IPS-20b (cell line): ENCODE data around the gene CRIM1.

Experiments
- H3K27ac ChIP-seq: one replicate; pipeline ENCODE4 v1.5.1; 2013; ENCODE audit warnings: low read length
- H3K27me3 ChIP-seq: 2 replicates; pipeline ENCODE4 v1.6.1; 2013; ENCODE audit warnings: mild to moderate bottlenecking, low read length, inconsistent platforms; ENCODE audit not compliant: insufficient read depth
- H3K36me3 ChIP-seq: 2 replicates; pipeline ENCODE4 v1.6.1; 2013; ENCODE audit warnings: low read depth, mild to moderate bottlenecking, inconsistent platforms, low read length, moderate library complexity; ENCODE audit not compliant: insufficient read depth
- H3K4me1 ChIP-seq: 2 replicates; pipeline ENCODE4 v1.6.1; 2013; ENCODE audit warnings: mild to moderate bottlenecking, control low read depth, inconsistent platforms, low read length, moderate library complexity; ENCODE audit not compliant: insufficient read depth
- H3K4me3 ChIP-seq: 2 replicates; pipeline ENCODE4 v1.5.1; 2013; ENCODE audit warnings: mild to moderate bottlenecking, low read length, inconsistent platforms
- H3K9ac ChIP-seq: 2 replicates; pipeline ENCODE4 v1.6.1; 2013; ENCODE audit warnings: low read depth, mild to moderate bottlenecking, inconsistent platforms, low read length, moderate library complexity
- H3K9me3 ChIP-seq: 2 replicates; pipeline ENCODE4 v1.6.1; 2013; ENCODE audit warnings: mild to moderate bottlenecking, low read depth, low read length, inconsistent platforms; ENCODE audit not compliant: insufficient read depth

The CRIM1 gene

GRCh38 chr2:36497570-36498163 lies 142.1 kb downstream of the CRIM1 start:
- no peaks in the 10 kb centered on the region for H3K9me3 ChIP-seq
- H3K4me1 ChIP-seq, result 0 out of 2 replicates have a peak, but pooled peaks cover 4% of the 10 kb centered on the region
- no peak overlapping the region for H3K9ac ChIP-seq
- H3K27ac ChIP-seq, result no peak overlapping the region
- no peak overlapping the region for H3K4me3 ChIP-seq
- H3K27me3 ChIP-seq, result no peaks in the 10 kb centered on the region
- peaks cover 32% of the 10 kb centered on the region for H3K36me3 ChIP-seq

DNA sequence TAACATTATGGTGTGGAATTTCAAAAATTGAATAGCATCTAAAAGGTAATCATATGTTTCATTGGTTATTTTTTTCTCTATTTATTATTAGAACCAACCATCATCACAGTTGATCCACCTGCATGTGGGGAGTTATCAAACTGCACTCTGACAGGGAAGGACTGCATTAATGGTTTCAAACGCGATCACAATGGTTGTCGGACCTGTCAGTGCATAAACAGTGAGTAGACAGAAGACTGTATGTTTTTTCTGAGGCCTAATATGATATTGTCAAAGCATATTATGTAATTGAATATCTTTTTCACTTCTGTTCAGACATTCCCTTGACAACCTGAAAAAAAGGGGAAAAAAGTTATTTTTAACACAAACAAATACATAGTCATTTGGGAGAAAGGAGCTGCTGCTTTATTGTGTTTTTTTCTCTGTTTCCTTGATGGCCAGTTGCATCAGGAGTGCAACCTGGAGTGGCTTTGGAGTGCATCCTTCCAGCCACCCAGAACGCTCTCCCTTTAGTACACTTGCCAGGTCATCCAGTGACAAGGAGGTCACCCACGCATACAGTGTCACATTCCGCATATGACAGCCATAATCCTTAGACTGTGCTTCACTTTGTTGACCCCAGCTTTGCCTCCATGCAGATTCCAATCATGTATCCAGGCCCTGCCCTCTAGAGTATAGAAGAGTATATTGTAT lies 143.7 kb downstream of the CRIM1 start:
- no peak overlapping the region for H3K9ac ChIP-seq
- H3K4me1 ChIP-seq, result no peaks in the 10 kb centered on the region
- H3K36me3 ChIP-seq, result peaks cover 40% of the 10 kb centered on the region
- H3K27me3 ChIP-seq, result no peaks in the 10 kb centered on the region
- no peak overlapping the region for H3K27ac ChIP-seq
- H3K9me3 ChIP-seq, result no peaks in the 10 kb centered on the region
- no peak overlapping the region for H3K4me3 ChIP-seq

DNA sequence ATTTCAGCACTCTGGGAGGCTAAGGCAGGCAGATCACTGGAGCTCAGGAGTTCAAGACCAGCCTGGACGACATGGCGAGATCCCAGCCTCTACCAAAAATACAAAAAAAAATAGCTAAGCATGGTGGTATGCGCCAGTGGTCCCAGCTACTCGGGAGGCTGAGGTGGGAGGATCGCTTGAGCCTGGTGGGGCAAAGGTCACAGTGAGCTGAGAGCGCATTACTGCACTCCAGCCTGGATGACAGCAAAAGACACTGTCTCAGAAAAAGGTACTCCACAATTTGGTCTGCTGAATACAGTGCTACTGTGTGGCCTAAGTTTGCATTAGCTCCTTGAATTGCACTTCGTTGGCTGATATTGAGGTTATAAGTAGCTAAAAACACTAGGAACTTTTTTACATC lies 144.5 kb downstream of the CRIM1 start:
- Histone ChIP-seq H3K9ac (no peak overlapping the region), H3K4me1 (no peaks in the 10 kb centered on the region), H3K36me3 (peaks cover 48% of the 10 kb centered on the region), H3K9me3 (no peaks in the 10 kb centered on the region), H3K4me3 (no peak overlapping the region), H3K27me3 (no peaks in the 10 kb centered on the region), H3K27ac (no peak overlapping the region)

GRCh38 chr2:36502081-36502480 lies 146.5 kb downstream of the CRIM1 start:
- Histone ChIP-seq H3K9ac (no peak overlapping the region), H3K27ac (no peak overlapping the region)

DNA sequence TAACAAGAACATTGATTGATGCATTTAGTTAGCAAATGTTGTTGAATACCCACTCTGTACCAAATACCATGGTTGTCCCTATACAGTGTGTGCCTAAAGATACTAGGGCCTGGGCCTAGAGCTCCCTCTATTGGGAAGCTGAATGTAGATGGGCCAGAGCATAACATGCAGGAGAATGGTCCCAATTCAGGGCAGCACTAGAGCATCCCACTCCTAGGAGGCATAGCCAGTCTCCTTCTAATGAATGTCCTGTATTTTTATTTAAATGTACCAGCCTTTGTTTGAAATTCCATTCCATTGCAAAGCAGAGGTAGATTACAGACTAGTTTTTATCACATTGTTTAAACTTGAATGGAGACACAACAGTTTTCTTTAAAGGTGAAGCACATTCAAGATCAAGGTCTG lies 151.8 kb downstream of the CRIM1 start:
- H3K27me3 ChIP-seq, result no peaks in the 10 kb centered on the region
- H3K9ac ChIP-seq, result no peak overlapping the region
- 0 out of 2 replicates have a peak, but pooled peaks cover 9% of the 10 kb centered on the region for H3K4me1 ChIP-seq
- peaks cover 32% of the 10 kb centered on the region for H3K36me3 ChIP-seq
- H3K4me3 ChIP-seq, result no peak overlapping the region; the same call in 1 of the 2 replicates
- no peak overlapping the region for H3K27ac ChIP-seq
- no peaks in the 10 kb centered on the region for H3K9me3 ChIP-seq

More at GRCh38 chr2:36502081-36502480, 146.5 kb downstream of the CRIM1 start:
- no peaks in the 10 kb centered on the region for H3K27me3 ChIP-seq
- H3K4me1 ChIP-seq, result no peaks in the 10 kb centered on the region
- H3K36me3 ChIP-seq, result peaks cover 48% of the 10 kb centered on the region
- H3K9me3 ChIP-seq, result no peaks in the 10 kb centered on the region
- no peak overlapping the region for H3K4me3 ChIP-seq

DNA sequence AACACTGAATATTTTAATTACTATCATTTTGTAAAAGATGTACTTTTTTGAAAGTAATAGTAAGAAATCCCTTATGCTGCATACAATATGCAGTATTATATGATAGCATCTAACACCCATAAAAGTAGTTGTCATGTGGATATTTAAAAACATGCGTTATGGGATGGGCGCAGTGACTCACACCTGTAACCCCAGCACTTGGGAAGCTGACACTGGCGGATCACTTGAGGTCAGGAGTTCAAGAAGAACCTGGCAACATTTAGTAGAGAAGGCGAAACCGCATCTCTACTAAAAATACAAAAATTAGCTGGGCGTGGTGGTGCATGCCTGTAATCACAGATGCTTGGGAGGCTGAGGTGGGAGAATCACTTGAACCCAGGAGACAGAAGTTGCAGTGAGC lies 153.5 kb downstream of the CRIM1 start:
- Histone ChIP-seq H3K27me3 (no peaks in the 10 kb centered on the region), H3K27ac (no peak overlapping the region), H3K9ac (no peak overlapping the region), H3K4me1 (0 out of 2 replicates have a peak, but pooled peaks cover 9% of the 10 kb centered on the region), H3K36me3 (peaks cover 41% of the 10 kb centered on the region), H3K4me3 (no peak overlapping the region), H3K9me3 (no peaks in the 10 kb centered on the region)

GRCh38 chr2:36511858-36512603 lies 156.5 kb downstream of the CRIM1 start:
- Histone ChIP-seq H3K9ac (no peak overlapping the region), H3K36me3 (peaks cover 60% of the 10 kb centered on the region), H3K9me3 (no peaks in the 10 kb centered on the region), H3K27me3 (no peaks in the 10 kb centered on the region), H3K27ac (no peak overlapping the region), H3K4me3 (no peak overlapping the region), H3K4me1 (0 out of 2 replicates have a peak, but pooled peaks cover 9% of the 10 kb centered on the region)

GRCh38 chr2:36512705-36513104 lies 157.1 kb downstream of the CRIM1 start:
- H3K36me3 ChIP-seq, result peaks cover 67% of the 10 kb centered on the region
- no peak overlapping the region for H3K27ac ChIP-seq
- no peaks in the 10 kb centered on the region for H3K27me3 ChIP-seq

GRCh38 chr2:36513661-36514060 lies 158.1 kb downstream of the CRIM1 start:
- Histone ChIP-seq H3K27me3 (no peaks in the 10 kb centered on the region), H3K9me3 (no peaks in the 10 kb centered on the region), H3K4me1 (0 out of 2 replicates have a peak, but pooled peaks cover under 1% of the 10 kb centered on the region), H3K36me3 (peaks cover 76% of the 10 kb centered on the region), H3K4me3 (no peak overlapping the region), H3K27ac (no peak overlapping the region), H3K9ac (no peak overlapping the region)

More at GRCh38 chr2:36512705-36513104, 157.1 kb downstream of the CRIM1 start:
- H3K4me3 ChIP-seq, result no peak overlapping the region
- H3K9ac ChIP-seq, result no peak overlapping the region
- no peaks in the 10 kb centered on the region for H3K9me3 ChIP-seq
- 0 out of 2 replicates have a peak, but pooled peaks cover 8% of the 10 kb centered on the region for H3K4me1 ChIP-seq

GRCh38 chr2:36515538-36515937 lies 160.0 kb downstream of the CRIM1 start:
- no peaks in the 10 kb centered on the region for H3K4me1 ChIP-seq
- no peak overlapping the region for H3K9ac ChIP-seq
- no peak overlapping the region for H3K4me3 ChIP-seq
- peaks cover 94% of the 10 kb centered on the region for H3K36me3 ChIP-seq
- no peak overlapping the region for H3K27ac ChIP-seq
- H3K9me3 ChIP-seq, result no peaks in the 10 kb centered on the region
- H3K27me3 ChIP-seq, result no peaks in the 10 kb centered on the region

DNA sequence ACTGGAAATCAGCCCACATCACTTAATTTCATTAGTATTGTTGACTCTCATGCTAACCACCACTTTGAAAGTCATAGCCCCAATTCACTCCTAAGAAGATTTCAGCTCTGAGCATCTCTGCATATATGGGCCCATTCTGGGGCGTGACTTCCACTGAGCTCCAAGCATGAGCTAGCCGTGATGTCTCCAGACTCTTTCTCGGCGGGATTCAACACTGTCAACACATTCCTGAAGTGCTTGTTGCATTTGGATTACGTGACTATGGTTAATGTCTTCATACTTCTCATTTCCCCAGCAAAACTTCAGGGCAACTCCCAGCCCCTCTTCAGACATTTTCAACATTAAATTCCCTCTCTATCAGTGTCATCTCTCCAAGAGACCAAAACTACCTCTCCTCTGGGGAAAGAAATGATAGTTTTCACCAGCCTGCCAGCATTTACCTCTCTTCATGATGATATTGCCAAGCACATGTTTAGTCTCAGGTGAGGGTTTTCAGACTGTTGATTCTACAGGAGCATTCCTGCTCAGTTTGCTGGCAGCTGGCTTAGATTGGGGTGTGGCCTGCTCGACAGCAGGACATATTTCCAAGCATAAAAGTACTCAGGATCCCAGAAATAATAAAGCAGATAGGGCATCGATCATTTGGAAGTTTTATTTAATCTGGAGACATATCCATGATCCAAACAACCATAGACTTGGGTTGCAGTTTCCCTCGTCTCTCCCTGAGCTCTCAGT lies 160.7 kb downstream of the CRIM1 start:
- no peaks in the 10 kb centered on the region for H3K9me3 ChIP-seq
- H3K36me3 ChIP-seq, result peaks cover 95% of the 10 kb centered on the region
- no peak overlapping the region for H3K27ac ChIP-seq
- no peaks in the 10 kb centered on the region for H3K4me1 ChIP-seq
- no peaks in the 10 kb centered on the region for H3K27me3 ChIP-seq
- H3K4me3 ChIP-seq, result no peak overlapping the region
- no peak overlapping the region for H3K9ac ChIP-seq
